H1 (cell line): ENCODE measurements around the gene COTL1. TPM values are rescaled to one million over a fixed set of nuclear protein-coding genes. Genes with fewer than 3 reads are reported as not detected.

Experiments used
- BRCA1 ChIP-seq: IDR thresholded peaks from 2 replicates; pipeline ENCODE4 v1.6.1; 2012; ENCODE audit warnings: low read depth, low read length, improper control_type of control experiment
- NANOG ChIP-seq: IDR thresholded peaks from 2 replicates; pipeline ENCODE4 v1.6.1; 2011; ENCODE audit warnings: low read length, low read depth, mild to moderate bottlenecking, inconsistent platforms; ENCODE audit not compliant: insufficient read depth, poor library complexity, severe bottlenecking
- polyA plus RNA-seq, 7 experiments: library from polyadenylated mRNA; depleted of rRNA in 3 of 7; stranded (reverse) in 5 of 7; unstranded in 2 of 7; fragments of >200 nt in 5 of 7; fragments of 200-250 nt in 2 of 7; gene quantifications; 1 replicate in 5 of 7; 2 replicates in 1 of 7; 4 replicates in 1 of 7; pipeline versions ENCODE4 v1.2.1 to v1.2.3, GENCODE V29; 2011 to 2013; ENCODE audit warnings: missing spikeins in 2 of 7, mixed read lengths in 2 of 7
- total RNA-seq: library from RNA; stranded (reverse); fragmentation: NEBNext Ultra II Directional; extraction: Animal tissue kit (Norgen Biotek cat#: 25700); gene quantifications from 2 replicates; pipeline ENCODE4 v1.2.1, GENCODE V29; 2021

The COTL1 gene
- total and polyA plus RNA-seq, 2 of the 8 experiments (the other 6 are each of a cell fraction or from before 2014, with no cell fraction given): 59.2 to 183 TPM

GRCh38 chr16:84598360-84598759 is 19.5 kb downstream of the COTL1 start (continued):
- TF ChIP-seq NANOG: no peak
- TF ChIP-seq BRCA1: no peak
